Adipocyte (in vitro differentiated cells): ENCODE results near the gene PCDHB2.
"Not testable (repeated sequence)": the region's sequence is repeated elsewhere in the genome, so short reads cannot be mapped to it uniquely, and the experiment has no call there.

Experiments
- DNase-seq: peaks from one replicate; pipeline ENCODE4 v3.0.0-alpha.2; 2015; ENCODE audit warnings: low read depth
- H3K27me3 ChIP-seq: replicated peaks from 2 replicates; pipeline ENCODE4 v1.7.0; 2013; ENCODE audit warnings: mild to moderate bottlenecking, low read length, moderate library complexity; ENCODE audit not compliant: control insufficient read depth, insufficient read depth
- H3K36me3 ChIP-seq: 2 replicates; pipeline ENCODE4 v1.7.0; 2013; ENCODE audit warnings: low read length, mild to moderate bottlenecking, moderate library complexity; ENCODE audit not compliant: control insufficient read depth, insufficient read depth, severe bottlenecking
- H3K4me1 ChIP-seq: 2 replicates; pipeline ENCODE4 v1.7.0; 2013; ENCODE audit warnings: mild to moderate bottlenecking, low read length, moderate library complexity; ENCODE audit not compliant: control insufficient read depth, insufficient read depth
- H3K4me3 ChIP-seq: 2 replicates; pipeline ENCODE4 v1.7.0; 2013; ENCODE audit warnings: mild to moderate bottlenecking, low read length, moderate library complexity
- H3K9ac ChIP-seq: 2 replicates; pipeline ENCODE4 v1.7.0; 2013; ENCODE audit warnings: mild to moderate bottlenecking, low read length, moderate library complexity
- H3K9me3 ChIP-seq: 2 replicates; pipeline ENCODE4 v1.7.0; 2013; ENCODE audit warnings: mild to moderate bottlenecking, low read length, moderate library complexity; ENCODE audit not compliant: control insufficient read depth

Gene PCDHB2

GRCh38 chr5:141102070-141102469 lies 7.7 kb downstream of the PCDHB2 start:
- not testable (repeated sequence) for H3K36me3 ChIP-seq, H3K4me3 ChIP-seq, H3K9ac ChIP-seq, DNase-seq, H3K4me1 ChIP-seq, H3K27me3 ChIP-seq
- H3K9me3 ChIP-seq = peaks cover 16% of the 10 kb centered on the region

GRCh38 chr5:141102471-141102870 lies 8.1 kb downstream of the PCDHB2 start:
- not testable (repeated sequence) for DNase-seq, H3K4me1 ChIP-seq, H3K9ac ChIP-seq, H3K4me3 ChIP-seq, H3K27me3 ChIP-seq, H3K36me3 ChIP-seq
- H3K9me3 ChIP-seq = peaks cover 16% of the 10 kb centered on the region

- DNase-seq = no peak
- no peaks in the 10 kb centered on the region for H3K4me1 ChIP-seq
- no peaks in the 10 kb centered on the region for H3K27me3 ChIP-seq
These were observed 10.9 kb downstream of the PCDHB2 start for GRCh38 chr5:141105350-141105749.

GRCh38 chr5:141119250-141119649 lies 24.8 kb downstream of the PCDHB2 start:
- H3K9ac ChIP-seq = no peak overlapping the region
- H3K36me3 ChIP-seq = no peaks in the 10 kb centered on the region
- DNase-seq = no peak
- no peak overlapping the region for H3K4me3 ChIP-seq
- H3K27me3 ChIP-seq = no peaks in the 10 kb centered on the region
- H3K9me3 ChIP-seq = peaks cover 34% of the 10 kb centered on the region
- H3K4me1 ChIP-seq = no peaks in the 10 kb centered on the region

More at GRCh38 chr5:141105350-141105749, 10.9 kb downstream of the PCDHB2 start:
- H3K9ac ChIP-seq = no peak overlapping the region
- H3K9me3 ChIP-seq = peaks cover 16% of the 10 kb centered on the region
- H3K36me3 ChIP-seq = no peaks in the 10 kb centered on the region
- H3K4me3 ChIP-seq = no peak overlapping the region

GRCh38 chr5:141121563-141121962 lies 27.1 kb downstream of the PCDHB2 start, which contains the start of gene PCDHB4:
Gene PCDHB4 (plus strand): TSS chr5:141121818. CDS start chr5:141121999, 181 bp downstream.
- H3K9ac ChIP-seq = no peak within 1 kb of the TSS
- H3K36me3 ChIP-seq = no peaks in the 10 kb centered on the region
- no peaks in the 10 kb centered on the region for H3K27me3 ChIP-seq
- H3K4me1 ChIP-seq = no peaks in the 10 kb centered on the region
- H3K9me3 ChIP-seq = peaks cover 22% of the 10 kb centered on the region
- peak within 1 kb of the TSS; percentile 65 for H3K4me3 ChIP-seq
- DNase-seq = peak; percentile 34

DNA sequence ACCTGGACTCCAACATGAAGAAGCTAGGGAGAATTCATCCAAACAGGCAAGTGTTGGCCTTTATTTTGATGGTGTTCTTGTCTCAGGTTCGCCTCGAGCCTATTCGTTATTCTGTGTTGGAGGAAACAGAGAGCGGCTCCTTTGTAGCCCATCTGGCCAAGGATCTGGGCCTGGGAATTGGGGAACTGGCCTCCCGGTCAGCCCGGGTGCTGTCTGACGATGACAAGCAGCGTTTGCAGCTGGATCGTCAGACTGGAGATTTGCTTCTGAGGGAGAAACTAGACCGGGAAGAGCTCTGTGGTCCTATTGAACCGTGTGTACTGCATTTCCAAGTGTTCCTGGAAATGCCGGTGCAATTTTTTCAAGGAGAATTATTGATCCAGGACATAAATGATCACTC lies 27.6 kb downstream of the PCDHB2 start:
- no peaks in the 10 kb centered on the region for H3K4me1 ChIP-seq
- no peak for DNase-seq
- H3K27me3 ChIP-seq = no peaks in the 10 kb centered on the region
- H3K36me3 ChIP-seq = no peaks in the 10 kb centered on the region
- no peak overlapping the region for H3K9ac ChIP-seq
- peak overlapping the region; percentile 65 for H3K4me3 ChIP-seq
- H3K9me3 ChIP-seq = peaks cover 17% of the 10 kb centered on the region

- not testable (repeated sequence) for H3K9ac ChIP-seq
These were observed 29.2 kb downstream of the PCDHB2 start for GRCh38 chr5:141123396-141124135.

GRCh38 chr5:141127305-141127704 lies 32.9 kb downstream of the PCDHB2 start:
- Histone ChIP-seq H3K9me3 (peaks cover 9% of the 10 kb centered on the region), H3K27me3 (no peaks in the 10 kb centered on the region), H3K4me1 (no peaks in the 10 kb centered on the region), H3K36me3 (no peaks in the 10 kb centered on the region), H3K4me3 (no peak overlapping the region), H3K9ac (no peak overlapping the region)
- DNase-seq = no peak

More at GRCh38 chr5:141123396-141124135, 29.2 kb downstream of the PCDHB2 start:
- peaks cover 16% of the 10 kb centered on the region for H3K9me3 ChIP-seq
- not testable (repeated sequence) for H3K27me3 ChIP-seq, H3K36me3 ChIP-seq, H3K4me1 ChIP-seq, DNase-seq, H3K4me3 ChIP-seq

- peak within 1 kb of the TSS; percentile 78 for H3K4me3 ChIP-seq
- DNase-seq = peak; percentile 19
- H3K36me3 ChIP-seq = no peaks in the 10 kb centered on the region
- H3K9me3 ChIP-seq = peaks cover 31% of the 10 kb centered on the region
- no peaks in the 10 kb centered on the region for H3K27me3 ChIP-seq
- H3K4me1 ChIP-seq = no peaks in the 10 kb centered on the region
- H3K9ac ChIP-seq = peak within 1 kb of the TSS; percentile 49
These were observed 40.8 kb downstream of the PCDHB2 start, which contains the start of gene PCDHB5 for GRCh38 chr5:141135030-141135717. Gene PCDHB5 (plus strand): TSS chr5:141135206. CDS start chr5:141135435, 229 bp downstream.

- Histone ChIP-seq H3K4me3 (peak overlapping the region; percentile 78), H3K9me3 (peaks cover 31% of the 10 kb centered on the region), H3K9ac (no peak overlapping the region), H3K36me3 (no peaks in the 10 kb centered on the region), H3K27me3 (no peaks in the 10 kb centered on the region), H3K4me1 (no peaks in the 10 kb centered on the region)
- no peak for DNase-seq
These were observed 41.4 kb downstream of the PCDHB2 start for GRCh38 chr5:141135718-141136266.

- not testable (repeated sequence) for H3K36me3 ChIP-seq, H3K27me3 ChIP-seq, DNase-seq, H3K4me1 ChIP-seq, H3K4me3 ChIP-seq, H3K9ac ChIP-seq
- H3K9me3 ChIP-seq = peaks cover 31% of the 10 kb centered on the region
These were observed 42.9 kb downstream of the PCDHB2 start for GRCh38 chr5:141137346-141137745.
